Right atrium auricular region (tissue), 2 donors: ENCODE results near the gene RNF166. TPM values are rescaled to one million over a fixed set of nuclear protein-coding genes. Genes with fewer than 3 reads are reported as not detected.

Source experiments
- DNase-seq: peaks from one replicate; pipeline ENCODE4 v3.0.0-alpha.2; 2019; ENCODE audit warnings: low spot score
- H3K27ac ChIP-seq, 2 donors: fragments of 200-600 bp; sonication (generic); 1 replicate in 1 of 2; 2 replicates in 1 of 2; pipeline ENCODE4 v1.5.1; 2016 to 2019
- H3K27me3 ChIP-seq, 2 donors: fragments of 200-600 bp; sonication (generic); one replicate each; pipeline versions ENCODE4 v1.5.1 to v1.6.0; 2017 to 2019
- H3K36me3 ChIP-seq: fragments of 200-600 bp; sonication (generic); one replicate; pipeline ENCODE4 v1.5.1; 2016
- H3K4me1 ChIP-seq, 2 donors: fragments of 200-600 bp; sonication (generic); one replicate each; pipeline versions ENCODE4 v1.5.1 to v1.6.0; 2017 to 2019
- H3K4me3 ChIP-seq, 2 donors: fragments of 200-600 bp; sonication (generic); 1 replicate in 1 of 2; 2 replicates in 1 of 2; pipeline ENCODE4 v1.5.1; 2017 to 2019; ENCODE audit warnings: mild to moderate bottlenecking in 1 of 2, moderate library complexity in 1 of 2
- H3K9me3 ChIP-seq, 2 donors: fragments of 200-600 bp; sonication (generic); one replicate each; pipeline ENCODE4 v1.5.1; 2019
- total RNA-seq, 2 donors: library from RNA; depleted of rRNA; stranded (reverse); fragments of >200 nt; gene quantifications; one replicate each; pipeline ENCODE4 v1.1.0, GENCODE V29; 2016
- TF ChIP-seq, protein P1 (sequence below), 2 donors: fragments of 200-600 bp; sonication (generic); IDR thresholded peaks; one replicate each; pipeline ENCODE4 v1.5.1; 2019; ENCODE audit warnings: antibody characterized with exemption in 2 of 2

RNF166 gene
- total RNA-seq, 2 donors from 2014 or later = 16.9 to 19.4 TPM

DNA sequence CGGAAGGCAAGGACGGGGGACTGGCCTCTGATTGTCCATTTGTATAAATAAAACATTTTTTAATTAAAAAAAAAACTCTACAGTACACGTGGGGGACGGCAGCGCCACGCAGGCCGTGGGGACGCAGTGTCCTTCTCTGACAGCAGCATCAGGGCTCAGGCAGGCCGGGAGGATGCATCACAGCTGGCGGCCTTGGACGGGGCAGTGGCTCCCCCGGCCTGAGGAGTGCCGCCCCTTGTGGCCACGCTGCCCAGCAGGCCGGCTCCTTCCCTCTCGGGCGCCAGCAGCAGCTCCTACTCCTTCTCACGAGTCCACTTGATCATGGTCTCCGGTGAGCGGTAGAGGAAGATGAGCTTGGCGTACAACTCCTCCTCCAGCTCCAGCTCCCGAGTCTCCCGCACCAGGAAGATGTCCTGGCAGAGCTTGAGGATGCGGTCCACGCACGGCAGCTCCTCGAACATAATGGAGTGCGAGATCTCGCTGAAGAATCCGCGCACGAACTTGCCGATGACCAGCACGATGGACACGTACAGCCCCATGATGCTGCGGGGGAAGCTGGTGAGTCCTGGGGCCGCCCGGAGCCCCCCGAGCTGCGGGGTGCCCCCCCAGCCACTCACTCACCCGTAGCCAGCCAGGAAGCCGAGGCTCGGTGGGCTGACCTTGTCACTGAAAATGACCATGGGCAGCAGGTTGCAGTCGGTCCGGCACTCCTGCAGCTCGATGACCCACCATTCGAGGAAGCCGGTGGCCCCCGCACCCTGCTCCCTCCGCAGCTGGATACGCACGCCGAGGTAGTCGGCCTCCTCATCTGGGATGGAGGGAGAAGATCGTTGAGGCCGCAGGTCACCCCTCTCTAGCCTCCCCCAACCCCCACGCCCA lies 9.3 kb upstream of the RNF166 start:
- TF ChIP-seq, protein P1, sequence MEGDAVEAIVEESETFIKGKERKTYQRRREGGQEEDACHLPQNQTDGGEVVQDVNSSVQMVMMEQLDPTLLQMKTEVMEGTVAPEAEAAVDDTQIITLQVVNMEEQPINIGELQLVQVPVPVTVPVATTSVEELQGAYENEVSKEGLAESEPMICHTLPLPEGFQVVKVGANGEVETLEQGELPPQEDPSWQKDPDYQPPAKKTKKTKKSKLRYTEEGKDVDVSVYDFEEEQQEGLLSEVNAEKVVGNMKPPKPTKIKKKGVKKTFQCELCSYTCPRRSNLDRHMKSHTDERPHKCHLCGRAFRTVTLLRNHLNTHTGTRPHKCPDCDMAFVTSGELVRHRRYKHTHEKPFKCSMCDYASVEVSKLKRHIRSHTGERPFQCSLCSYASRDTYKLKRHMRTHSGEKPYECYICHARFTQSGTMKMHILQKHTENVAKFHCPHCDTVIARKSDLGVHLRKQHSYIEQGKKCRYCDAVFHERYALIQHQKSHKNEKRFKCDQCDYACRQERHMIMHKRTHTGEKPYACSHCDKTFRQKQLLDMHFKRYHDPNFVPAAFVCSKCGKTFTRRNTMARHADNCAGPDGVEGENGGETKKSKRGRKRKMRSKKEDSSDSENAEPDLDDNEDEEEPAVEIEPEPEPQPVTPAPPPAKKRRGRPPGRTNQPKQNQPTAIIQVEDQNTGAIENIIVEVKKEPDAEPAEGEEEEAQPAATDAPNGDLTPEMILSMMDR (IDR thresholded peaks at IDR 0.05) = no peak
- Histone ChIP-seq H3K27me3 (no peaks in the 10 kb centered on the region), H3K36me3 (peaks cover 62% of the 10 kb centered on the region), H3K4me1 (no peaks in the 10 kb centered on the region), H3K9me3 (no peaks in the 10 kb centered on the region), H3K4me3 (no peak overlapping the region), H3K27ac (no peak overlapping the region)
- DNase-seq = no peak

DNA sequence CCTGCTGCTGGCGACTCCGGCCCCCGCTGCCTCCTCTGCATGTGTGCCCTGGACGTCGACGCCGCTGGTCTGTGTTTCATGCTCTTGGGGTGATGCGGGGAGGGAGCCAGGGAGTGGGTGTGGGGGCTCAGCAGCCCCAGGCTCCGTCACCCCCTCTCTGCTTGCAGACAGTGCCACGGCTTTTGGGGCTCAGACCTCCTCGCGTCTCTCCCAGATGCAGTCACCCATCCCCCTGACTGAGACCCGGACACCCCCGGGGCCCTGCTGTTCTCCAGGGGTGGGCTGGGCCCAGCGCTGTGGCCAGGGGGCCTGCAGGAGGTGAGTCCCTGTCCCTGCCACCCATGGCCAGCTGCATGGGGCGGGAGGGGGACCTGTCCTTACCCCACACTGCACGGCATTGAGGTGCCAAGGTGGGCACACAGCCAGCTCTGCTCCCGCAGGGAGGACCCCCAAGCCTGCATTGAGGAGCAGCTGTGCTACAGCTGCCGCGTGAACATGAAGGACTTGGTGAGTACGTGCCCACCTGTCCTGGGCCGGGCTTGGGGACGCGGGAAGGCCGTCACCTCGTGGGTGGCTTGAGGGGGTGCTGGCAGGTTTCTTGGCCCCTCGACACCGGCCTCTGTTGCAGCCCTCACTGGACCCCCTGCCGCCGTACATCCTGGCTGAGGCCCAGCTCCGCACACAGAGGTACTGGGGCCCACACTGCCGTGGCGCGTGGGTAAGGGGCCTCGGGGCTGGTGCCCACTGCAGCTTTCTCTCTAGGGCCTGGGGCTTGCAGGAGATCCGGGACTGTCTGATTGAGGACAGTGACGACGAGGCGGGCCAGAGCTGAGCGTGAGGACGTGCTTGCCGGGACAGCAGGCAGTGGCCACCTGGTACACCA lies 8.5 kb upstream of the RNF166 start:
- peaks cover 54% of the 10 kb centered on the region for H3K36me3 ChIP-seq
- no peaks in the 10 kb centered on the region for H3K4me1 ChIP-seq
- TF ChIP-seq, protein P1 (IDR thresholded peaks at IDR 0.05) = no peak

DNA sequence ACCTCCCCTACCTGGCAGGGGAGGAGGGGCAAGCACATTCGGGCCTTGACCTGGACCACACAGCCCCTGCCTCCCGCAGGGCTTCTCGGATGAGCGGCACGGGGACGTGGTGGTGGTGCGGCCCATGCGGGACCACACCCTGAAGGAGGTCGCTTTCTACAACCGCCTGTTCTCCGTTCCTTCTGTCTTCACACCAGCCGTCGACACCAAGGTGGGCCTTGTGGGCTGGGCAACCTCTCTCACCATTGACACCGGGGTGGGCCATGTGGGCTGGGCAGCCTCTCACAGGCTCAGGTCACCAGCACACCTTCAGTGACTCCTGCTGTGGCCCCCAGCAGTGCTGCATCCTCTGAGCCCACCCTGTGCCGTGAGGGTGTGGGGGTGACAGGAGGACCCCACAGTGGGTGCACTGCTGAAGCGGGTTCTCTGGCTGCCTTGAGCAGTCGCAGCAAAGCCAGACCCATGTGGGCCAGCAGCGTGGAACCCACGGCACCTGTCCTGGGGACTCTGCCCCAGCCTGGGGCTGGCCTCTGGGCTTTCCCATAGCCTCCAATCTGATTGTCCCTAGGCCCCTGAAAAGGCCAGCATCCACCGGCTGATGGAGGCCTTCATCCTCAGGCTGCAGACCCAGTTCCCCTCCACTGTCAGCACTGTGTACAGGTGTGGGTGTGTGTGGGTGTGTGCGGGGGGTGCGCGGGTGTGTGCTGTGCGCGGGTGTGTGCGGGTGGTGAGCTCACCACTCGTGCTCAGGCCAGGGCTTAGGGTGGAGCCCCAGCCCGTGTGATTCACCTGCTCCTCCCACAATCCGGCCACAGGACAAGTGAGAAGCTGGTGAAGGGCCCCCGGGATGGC lies 7.6 kb upstream of the RNF166 start:
- Histone ChIP-seq H3K27me3 (no peaks in the 10 kb centered on the region), H3K9me3 (no peaks in the 10 kb centered on the region), H3K36me3 (peaks cover 45% of the 10 kb centered on the region), H3K27ac (no peak overlapping the region), H3K4me1 (no peaks in the 10 kb centered on the region), H3K4me3 (no peak overlapping the region)
- no peak for DNase-seq
- TF ChIP-seq, protein P1 (IDR thresholded peaks at IDR 0.05) = no peak

More for the DNA sequence above, 8.5 kb upstream of the RNF166 start:
- DNase-seq = no peak
- H3K27me3 ChIP-seq = no peaks in the 10 kb centered on the region
- H3K27ac ChIP-seq = no peak overlapping the region
- no peaks in the 10 kb centered on the region for H3K9me3 ChIP-seq
- no peak overlapping the region for H3K4me3 ChIP-seq

DNA sequence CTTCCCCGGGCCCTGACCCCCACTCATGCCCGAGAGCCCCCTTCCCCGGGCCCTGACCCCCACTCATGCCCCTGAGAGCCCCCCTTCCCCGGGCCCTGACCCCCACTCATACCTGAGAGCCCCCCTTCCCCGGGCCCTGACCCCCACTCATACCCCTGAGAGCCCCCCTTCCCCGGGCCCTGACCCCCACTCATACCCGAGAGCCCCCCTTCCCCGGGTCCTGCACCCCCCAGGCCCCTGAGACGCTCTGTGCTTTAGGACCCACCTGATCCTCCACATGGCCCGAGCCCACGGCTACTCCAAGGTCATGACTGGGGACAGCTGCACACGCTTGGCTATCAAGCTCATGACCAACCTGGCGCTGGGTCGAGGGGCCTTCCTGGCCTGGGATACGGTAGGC lies 6.8 kb upstream of the RNF166 start:
- Histone ChIP-seq H3K4me1 (no peaks in the 10 kb centered on the region), H3K4me3 (no peak overlapping the region), H3K27ac (no peak overlapping the region), H3K9me3 (no peaks in the 10 kb centered on the region), H3K27me3 (no peaks in the 10 kb centered on the region), H3K36me3 (peaks cover 44% of the 10 kb centered on the region)
- TF ChIP-seq, protein P1 (IDR thresholded peaks at IDR 0.05) = no peak
- DNase-seq = no peak

DNA sequence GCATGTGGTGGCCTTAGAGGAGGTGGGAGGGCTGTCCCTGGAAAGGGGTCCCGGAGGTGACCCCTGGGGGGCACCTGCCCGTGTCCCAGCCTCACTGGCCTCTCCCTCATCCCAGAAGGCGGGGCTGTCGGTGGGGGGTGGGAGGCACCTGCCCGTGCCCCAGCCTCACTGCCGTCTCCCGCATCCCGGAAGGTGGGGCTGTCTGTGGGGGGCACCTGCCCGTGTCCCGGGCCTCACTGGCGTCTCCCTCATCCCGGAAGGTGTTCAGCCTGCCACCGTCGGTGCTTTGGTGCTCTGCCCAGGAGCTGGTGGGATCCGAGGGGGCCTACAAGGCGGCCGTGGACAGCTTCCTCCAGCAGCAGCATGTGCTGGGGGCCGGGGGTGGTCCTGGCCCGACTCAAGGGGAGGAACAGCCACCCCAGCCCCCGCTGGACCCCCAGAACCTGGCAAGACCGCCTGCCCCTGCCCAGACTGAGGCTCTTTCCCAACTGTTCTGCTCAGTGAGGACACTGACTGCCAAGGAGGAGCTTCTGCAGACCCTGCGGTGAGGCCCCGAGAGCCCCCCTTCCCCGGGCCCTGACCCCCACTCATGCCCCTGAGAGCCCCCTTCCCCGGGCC lies 6.3 kb upstream of the RNF166 start:
- no peak overlapping the region for H3K27ac ChIP-seq
- H3K4me3 ChIP-seq = no peak overlapping the region
- H3K4me1 ChIP-seq = peaks cover 0 to 3% of the 10 kb centered on the region in 2 donors
- H3K27me3 ChIP-seq = no peaks in the 10 kb centered on the region
- DNase-seq = no peak
- no peaks in the 10 kb centered on the region for H3K9me3 ChIP-seq
- TF ChIP-seq, protein P1 (IDR thresholded peaks at IDR 0.05) = no peak
- peaks cover 39% of the 10 kb centered on the region for H3K36me3 ChIP-seq
